GM20000 (cell line): Measurements from ENCODE around the gene CHPF.

Experiments used
- DNase-seq: peaks from one replicate; pipeline ENCODE4 v3.0.0; 2012; ENCODE audit warnings: low spot score
- CTCF ChIP-seq: IDR thresholded peaks from 2 replicates; pipeline ENCODE4 v1.5.1; 2012; ENCODE audit warnings: mild to moderate bottlenecking, control low read depth; ENCODE audit errors: extremely low read depth, missing control alignments

Gene CHPF

GRCh38 chr2:219499555-219499954, 44.1 kb downstream of the CHPF start:
- no peak for DNase-seq
- TF ChIP-seq CTCF: no peak

GRCh38 chr2:219499058-219499307, 44.6 kb downstream of the CHPF start:
- TF ChIP-seq CTCF: no peak

GRCh38 chr2:219498280-219499057, 45.1 kb downstream of the CHPF start, which contains the start of gene GMPPA:
TSS of gene GMPPA (plus strand) at chr2:219498891. CDS start at chr2:219499976, 1,085 bp downstream.
- TF ChIP-seq CTCF: no peak
- peak; percentile 98 for DNase-seq

More at GRCh38 chr2:219499058-219499307, 44.6 kb downstream of the CHPF start:
- no peak for DNase-seq

GRCh38 chr2:219497495-219498279, 45.9 kb downstream of the CHPF start:
- no peak for TF ChIP-seq CTCF
- peak; percentile 85 for DNase-seq

GRCh38 chr2:219496825-219497494, 46.6 kb downstream of the CHPF start:
- TF ChIP-seq CTCF: no peak
- DNase-seq: no peak

- no peak for DNase-seq
- no peak for TF ChIP-seq CTCF
These were observed 47.3 kb downstream of the CHPF start for GRCh38 chr2:219496247-219496824.

GRCh38 chr2:219495531-219496122, 48.0 kb downstream of the CHPF start:
- peak; percentile 87 for DNase-seq
- peak; percentile 32 for TF ChIP-seq CTCF
